Thyroid gland (tissue), 4 donors: Measurements from ENCODE around the gene FAM111B.
"Not testable (repeated sequence)": the region's sequence is repeated elsewhere in the genome, so short reads cannot be mapped to it uniquely, and the experiment has no call there.

Experiments
- CTCF ChIP-seq, 6 experiments: fragments of 200-600 bp in 3 of 6; fragments of 450-650 bp in 3 of 6; sonication (generic) in 3 of 6; IDR thresholded peaks; one replicate each; pipeline ENCODE4 v1.5.1; 2016 to 2019; ENCODE audit warnings: antibody characterized with exemption in 6 of 6, mild to moderate bottlenecking in 2 of 6, inconsistent platforms in 1 of 6, moderate library complexity in 1 of 6
- POLR2A ChIP-seq, 2 donors: fragments of 450-650 bp; IDR thresholded peaks; one replicate each; pipeline ENCODE4 v1.6.1; 2017; ENCODE audit warnings: antibody characterized with exemption in 2 of 2, mild to moderate bottlenecking in 2 of 2, moderate library complexity in 1 of 2

GRCh38 chr11:59093576-59093975, 13.5 kb upstream of the FAM111B start:
- TF ChIP-seq CTCF, POLR2A (IDR thresholded peaks at IDR 0.05): not testable (repeated sequence)
